GM21786 (cell line): ENCODE measurements around the gene ELK1.
"Not testable (repeated sequence)": the region's sequence is repeated elsewhere in the genome, so short reads cannot be mapped to it uniquely, and the experiment has no call there.

ENCODE experiments used
- ATAC-seq: cut with Tn5 transposase; IDR thresholded peaks from one replicate; pipeline ENCODE4 v1.9.1; 2021; ENCODE audit not compliant: unreplicated experiment

Gene ELK1, protein sequence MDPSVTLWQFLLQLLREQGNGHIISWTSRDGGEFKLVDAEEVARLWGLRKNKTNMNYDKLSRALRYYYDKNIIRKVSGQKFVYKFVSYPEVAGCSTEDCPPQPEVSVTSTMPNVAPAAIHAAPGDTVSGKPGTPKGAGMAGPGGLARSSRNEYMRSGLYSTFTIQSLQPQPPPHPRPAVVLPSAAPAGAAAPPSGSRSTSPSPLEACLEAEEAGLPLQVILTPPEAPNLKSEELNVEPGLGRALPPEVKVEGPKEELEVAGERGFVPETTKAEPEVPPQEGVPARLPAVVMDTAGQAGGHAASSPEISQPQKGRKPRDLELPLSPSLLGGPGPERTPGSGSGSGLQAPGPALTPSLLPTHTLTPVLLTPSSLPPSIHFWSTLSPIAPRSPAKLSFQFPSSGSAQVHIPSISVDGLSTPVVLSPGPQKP

GRCh38 chrX:47650164-47651042 is at the start of gene ELK1:
Gene ELK1 (minus strand): TSS chrX:47650563. CDS start chrX:47641441, 9,122 bp downstream.
- ATAC-seq, result peak; percentile 87

DNA sequence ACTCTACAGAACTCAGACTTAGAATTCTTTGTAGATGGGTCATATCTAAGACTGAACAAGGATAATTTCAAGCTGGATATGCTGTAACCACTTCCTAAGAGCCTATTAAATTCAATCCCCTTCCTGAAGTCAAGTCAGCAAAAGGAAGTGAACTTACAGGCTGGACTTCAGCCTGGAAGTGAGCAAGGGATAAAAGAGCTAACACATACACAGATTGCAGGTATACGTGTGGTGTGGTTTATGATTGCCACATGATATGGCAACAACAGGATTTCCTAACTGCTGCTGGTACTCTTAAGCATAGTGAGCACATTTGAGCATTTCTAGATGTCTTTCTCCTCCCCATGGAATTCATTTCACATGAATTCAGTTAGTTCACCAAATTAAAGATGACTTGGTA is 46.8 kb upstream of the ELK1 start:
- ATAC-seq, result no peak

- ATAC-seq, result no peak
Observed at GRCh38 chrX:47690175-47690574, 39.8 kb upstream of the ELK1 start.

DNA sequence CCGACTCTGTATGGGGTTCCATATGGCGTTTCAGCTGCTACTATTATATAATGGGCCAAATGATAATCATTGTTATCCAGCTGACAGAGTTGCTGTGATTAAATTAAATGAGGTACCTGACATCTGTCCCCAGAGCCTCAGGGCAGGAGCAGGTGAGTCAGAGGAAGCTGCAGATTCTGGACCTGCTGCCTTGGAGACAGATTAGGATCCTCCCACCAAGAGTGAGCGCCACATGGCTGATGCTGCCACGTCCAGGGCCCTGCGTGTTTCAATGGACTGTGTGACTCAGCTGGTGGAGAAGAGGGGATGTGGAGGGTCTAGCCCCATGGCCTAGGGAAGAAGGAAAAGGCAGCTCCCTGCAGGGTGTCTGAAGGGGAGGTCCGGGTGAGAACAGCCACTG is 36.9 kb upstream of the ELK1 start:
- no peak for ATAC-seq

DNA sequence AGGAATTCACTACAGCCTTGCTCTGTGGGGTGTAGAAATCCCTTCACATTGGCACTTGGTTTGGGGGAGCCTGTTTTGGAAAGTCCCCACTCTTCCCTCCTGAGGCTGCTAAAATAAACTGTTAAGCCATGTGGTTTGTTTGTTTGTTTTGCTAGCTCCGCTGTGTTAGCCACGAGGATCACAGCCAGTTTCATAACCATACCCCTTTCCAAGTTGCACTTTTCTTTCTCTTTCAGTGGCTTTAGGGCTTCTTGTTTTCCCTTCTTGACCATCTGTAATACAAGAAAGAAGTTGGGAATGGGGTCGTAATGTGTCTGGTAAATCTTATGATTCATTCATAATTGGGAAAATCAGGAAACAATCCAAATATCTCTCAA is 33.5 kb upstream of the ELK1 start:
- ATAC-seq, result no peak

DNA sequence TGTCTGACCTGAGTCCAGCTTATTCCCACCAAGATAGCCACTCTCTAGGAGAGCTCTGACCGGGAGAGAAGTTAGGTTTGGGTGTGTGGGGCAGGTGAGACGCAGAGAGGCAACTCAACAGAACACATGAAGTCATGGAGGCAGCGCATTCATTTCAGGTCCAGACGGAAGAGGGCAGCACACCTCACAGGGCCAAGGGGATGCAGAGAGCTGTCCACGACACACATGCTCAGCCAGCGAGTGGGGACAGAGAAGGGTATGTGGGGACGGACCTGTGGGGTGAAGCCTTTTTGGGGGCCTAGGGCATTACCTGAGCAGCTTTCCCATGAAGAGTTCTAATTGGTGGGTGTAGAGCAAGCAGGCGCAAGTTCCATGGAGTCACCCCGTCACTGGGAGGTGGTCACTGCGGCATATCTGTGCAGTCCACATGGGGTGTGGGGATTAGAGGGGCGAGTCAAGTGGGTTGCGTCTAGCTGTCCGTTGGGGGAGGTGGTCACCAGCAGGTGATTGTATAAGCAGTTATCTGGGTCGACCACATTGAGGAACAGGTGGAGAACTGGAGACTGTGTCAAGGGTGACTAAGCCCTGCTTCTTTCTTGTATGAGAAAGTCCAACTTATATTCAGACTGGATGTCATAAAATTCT is 32.9 kb upstream of the ELK1 start:
- ATAC-seq, result no peak

GRCh38 chrX:47675959-47676859 is 25.8 kb upstream of the ELK1 start:
- ATAC-seq, result not testable (repeated sequence)

- no peak for ATAC-seq
Observed at GRCh38 chrX:47674776-47675175, 24.4 kb upstream of the ELK1 start.

DNA sequence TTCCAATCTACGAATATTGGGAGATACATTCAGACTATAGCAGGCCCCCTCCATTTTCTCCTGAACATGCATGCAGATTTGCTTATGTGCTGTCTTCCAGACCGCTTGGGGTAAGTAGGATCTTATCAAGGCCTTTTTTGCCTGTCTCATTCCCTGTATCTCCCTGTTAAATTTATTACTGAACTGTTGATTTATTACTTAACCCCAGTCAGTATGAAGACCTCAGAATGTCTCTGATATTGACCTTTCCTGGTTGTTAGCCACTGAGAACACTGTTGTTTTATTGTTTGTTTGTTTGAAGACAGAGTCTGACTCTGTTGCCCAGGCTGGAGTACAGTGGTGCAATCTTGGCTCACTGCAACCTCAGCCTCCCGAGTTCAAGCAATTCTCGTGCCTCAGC is 15.4 kb upstream of the ELK1 start:
- ATAC-seq, result not testable (repeated sequence)

DNA sequence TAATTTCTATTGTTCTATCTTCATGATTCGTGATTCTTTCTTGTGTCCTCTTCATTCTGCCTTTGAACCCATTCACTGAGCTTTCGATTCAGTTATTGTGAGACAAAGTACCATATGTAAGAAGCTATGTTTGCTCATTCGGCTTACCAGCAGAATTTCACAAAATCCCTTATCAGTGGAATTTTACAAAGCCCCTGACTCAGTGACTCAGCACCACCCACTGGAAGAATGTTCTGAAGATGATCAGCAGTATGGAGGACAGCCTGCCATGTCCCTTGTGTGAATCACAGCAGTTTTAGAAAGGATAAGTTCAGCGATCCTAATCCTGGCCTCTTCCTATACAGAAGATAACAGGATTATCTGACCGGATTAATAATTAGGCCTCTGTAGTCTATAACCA is 14.4 kb upstream of the ELK1 start:
- ATAC-seq, result no peak

- no peak for ATAC-seq
Observed at GRCh38 chrX:47662144-47662657, 11.8 kb upstream of the ELK1 start.

DNA sequence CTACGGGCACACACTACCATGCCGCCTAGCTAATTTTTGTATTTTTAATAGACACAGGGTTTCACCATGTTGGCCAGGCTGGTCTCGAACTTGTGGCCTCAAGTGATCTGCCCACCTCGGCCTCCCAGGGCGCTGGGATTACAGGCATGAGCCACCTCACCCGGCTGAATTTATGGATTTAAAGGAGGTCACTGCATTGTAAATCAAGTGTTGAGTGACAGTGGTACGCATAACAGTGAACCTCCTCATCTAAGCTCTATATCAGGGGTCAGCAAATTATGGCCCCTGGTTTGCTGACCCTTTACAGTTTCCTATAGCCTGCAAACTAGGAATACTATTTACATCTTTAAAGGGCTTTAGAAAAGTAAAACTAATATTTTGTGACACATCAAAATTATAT is 11.2 kb upstream of the ELK1 start:
- ATAC-seq, result no peak

DNA sequence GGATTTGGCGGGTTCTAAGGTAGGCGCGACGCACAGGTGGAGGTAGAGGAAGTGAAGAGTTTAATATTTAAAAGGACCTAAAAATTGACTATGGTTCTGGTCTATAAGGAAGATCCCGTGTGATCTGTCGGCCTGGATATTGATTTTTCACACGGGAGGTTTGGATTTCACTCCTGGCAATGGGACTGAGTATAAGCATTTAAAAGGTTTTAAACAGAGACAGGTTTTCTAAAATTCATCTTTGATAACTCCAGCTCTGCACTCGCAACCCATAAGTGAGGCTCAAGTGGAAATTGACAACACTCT is 9.0 kb upstream of the ELK1 start:
- ATAC-seq, result no peak

DNA sequence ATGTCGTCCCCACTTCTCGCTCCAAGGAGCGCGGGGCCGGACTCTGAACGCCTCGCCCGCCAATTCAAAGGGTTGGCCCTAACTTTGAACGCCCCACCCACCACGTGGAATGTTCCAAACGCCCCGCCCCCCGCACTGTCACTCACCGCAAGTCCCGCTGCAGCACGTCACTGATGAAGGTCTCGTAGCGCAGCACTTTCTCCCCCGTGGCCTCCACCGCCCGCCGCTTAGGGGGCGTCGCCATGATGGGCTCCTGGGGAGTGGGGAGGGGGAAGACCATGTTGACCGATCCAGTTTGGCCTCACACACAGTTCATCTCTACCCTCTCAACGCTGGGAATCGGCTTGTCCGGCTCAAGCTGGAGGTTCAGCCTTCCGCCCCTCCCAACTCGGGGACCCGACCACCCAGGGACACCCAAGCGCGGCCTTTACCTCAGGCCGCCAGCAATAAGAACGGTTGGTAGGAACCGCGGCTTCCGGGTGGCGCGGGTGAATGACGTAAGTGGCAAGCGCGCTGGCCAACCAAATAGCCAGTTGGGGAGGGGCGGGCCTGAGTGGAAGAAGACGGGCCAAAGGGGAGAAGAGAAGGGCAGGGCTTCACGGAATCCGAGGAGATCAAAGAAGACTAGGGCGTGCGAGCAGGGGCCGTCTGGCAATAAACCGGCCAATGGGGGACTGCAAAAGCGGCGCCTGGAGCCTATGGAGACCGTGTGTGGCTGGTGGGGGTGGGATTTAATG is 8.5 kb upstream of the ELK1 start, which contains the start of gene UXT:
Gene UXT (minus strand): TSS at position 497 of the 737 bp plus-strand sequence. CDS start 253 bp downstream, at position 244.
- ATAC-seq, result peak; percentile 78

DNA sequence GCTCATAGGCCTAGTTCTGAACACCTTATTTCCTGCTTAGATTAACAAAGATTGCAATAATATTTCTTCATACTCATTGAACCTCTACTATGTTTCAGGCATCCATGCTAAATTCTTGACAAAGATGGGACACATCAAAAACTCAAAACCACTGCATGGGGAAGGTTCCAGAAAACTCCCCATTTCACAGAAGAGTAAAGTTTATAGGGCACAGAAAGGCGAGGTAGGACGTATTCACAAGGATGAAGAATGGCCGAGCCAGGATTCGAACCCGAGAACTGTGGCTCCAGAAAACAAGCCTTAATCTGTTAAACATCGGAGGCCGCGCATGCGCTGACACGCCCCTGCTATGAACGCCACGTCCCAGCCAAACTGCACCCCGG is 7.9 kb upstream of the ELK1 start:
- ATAC-seq, result no peak

- no peak for ATAC-seq
Observed at GRCh38 chrX:47651043-47651905, 911 bp upstream of the ELK1 start.

- ATAC-seq, result no peak
Observed at GRCh38 chrX:47649781-47650163, 591 bp downstream of the ELK1 start.

DNA sequence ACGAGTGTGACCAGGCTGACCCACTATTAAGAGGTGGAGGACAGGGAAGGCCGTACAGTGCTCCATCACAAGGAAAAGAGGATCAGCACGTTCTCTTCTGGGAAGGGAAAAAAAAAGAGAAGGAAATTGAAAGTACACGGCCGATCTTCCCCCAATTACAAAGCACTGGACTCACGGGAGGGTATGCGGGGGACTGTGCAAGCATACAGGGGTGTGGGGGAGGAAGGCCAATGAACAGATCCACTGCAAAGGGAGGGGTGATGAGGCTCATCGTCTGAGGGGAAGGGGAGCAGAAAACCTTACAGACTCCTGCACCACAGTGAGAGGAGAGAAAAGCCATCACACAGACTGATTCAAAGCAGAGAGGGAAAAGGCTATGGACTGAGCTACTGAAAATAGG is 1.1 kb downstream of the ELK1 start:
- ATAC-seq, result no peak

- ATAC-seq, result no peak
Observed at GRCh38 chrX:47648376-47648775, 2.0 kb downstream of the ELK1 start.
